Muscle of leg (tissue), 11 donors: ENCODE measurements around the gene TAF4. TPM values are rescaled to one million over a fixed set of nuclear protein-coding genes. Genes with fewer than 3 reads are reported as not detected.
"Not testable (repeated sequence)": the region's sequence is repeated elsewhere in the genome, so short reads cannot be mapped to it uniquely, and the experiment has no call there.

ENCODE experiments used
- DNase-seq: peaks from one replicate; pipeline ENCODE4 v3.0.0; 2013
- H3K27ac ChIP-seq: one replicate; pipeline ENCODE4 v1.5.1; 2013; ENCODE audit warnings: mild to moderate bottlenecking, low read length, control low read depth
- H3K27me3 ChIP-seq: one replicate; pipeline ENCODE4 v1.6.1; 2013; ENCODE audit warnings: low read length; ENCODE audit not compliant: control insufficient read depth, insufficient read depth
- H3K36me3 ChIP-seq: one replicate; pipeline ENCODE4 v1.6.1; 2013; ENCODE audit warnings: low read length; ENCODE audit not compliant: control insufficient read depth, insufficient read depth
- H3K4me1 ChIP-seq: one replicate; pipeline ENCODE4 v1.6.1; 2013; ENCODE audit warnings: low read length; ENCODE audit not compliant: control insufficient read depth, insufficient read depth
- H3K4me3 ChIP-seq: one replicate; pipeline ENCODE4 v1.5.1; 2013; ENCODE audit warnings: low read length, control low read depth
- H3K9me3 ChIP-seq: replicated peaks from 2 replicates; pipeline ENCODE4 v1.6.1; 2013; ENCODE audit warnings: low read depth, low read length; ENCODE audit not compliant: control insufficient read depth
- WGBS: methylation state at CpG from one replicate; pipeline ENCODE4 v1.1.5; 2013; ENCODE audit warnings: missing lambda C conversion rate; ENCODE audit not compliant: insufficient coverage; 5-methylcytosine and 5-hydroxymethylcytosine counted together
- polyA plus RNA-seq, 8 donors: library from polyadenylated mRNA; unstranded; fragments of 120-200 nt; gene quantifications; one replicate each; pipeline versions ENCODE4 v1.2.1 to v1.2.3, GENCODE V29; 2013; ENCODE audit warnings: inconsistent platforms in 1 of 8, low replicate concordance in 1 of 8; ENCODE audit not compliant: insufficient read length in 8 of 8, insufficient read depth in 1 of 8
- total RNA-seq: library from RNA; stranded (reverse); fragments of 120-200 nt; gene quantifications from one replicate; pipeline ENCODE4 v1.2.4, GENCODE V29; 2013

The TAF4 gene
- total and polyA plus RNA-seq, 9 donors = 5.1 to 21.5 (median 11.7) TPM

DNA sequence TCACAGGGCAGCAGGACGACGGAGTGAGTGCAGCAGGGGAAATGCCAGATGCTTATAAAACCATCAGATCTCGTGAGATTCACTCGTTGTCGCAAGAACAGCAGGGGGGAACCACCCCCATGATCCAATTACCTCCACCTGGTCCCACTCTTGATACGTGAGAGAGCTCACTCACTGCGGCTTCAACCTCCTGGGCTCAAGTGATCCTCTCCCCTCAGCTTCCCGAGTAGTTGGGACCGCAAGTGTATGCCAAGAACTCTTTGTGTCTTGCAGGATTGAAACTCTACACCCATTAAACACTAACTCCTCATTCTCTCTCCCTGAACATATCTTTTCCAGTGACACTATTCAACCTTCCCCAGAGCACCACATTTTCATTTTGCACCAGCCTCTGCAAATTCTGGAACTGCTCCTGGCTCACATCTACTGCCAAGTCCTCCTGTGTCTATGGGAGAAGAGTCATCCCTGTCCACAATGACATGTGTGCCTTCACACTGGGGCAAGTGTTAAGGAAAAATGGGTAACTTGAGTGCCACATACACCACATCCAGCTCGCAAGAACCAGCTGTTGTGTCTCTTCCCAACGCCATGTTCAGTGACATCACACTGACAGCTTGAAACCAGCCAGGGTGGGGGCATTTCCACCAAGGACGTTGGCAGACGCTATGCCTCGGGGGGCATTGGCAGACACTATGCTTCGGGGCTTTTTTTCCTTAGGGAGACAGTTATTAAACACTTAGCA, 14.7 kb upstream of the TAF4 start:
- 37% methylated on average over 9 of the region's 15 CpGs for WGBS
- Histone ChIP-seq H3K4me1 (peaks cover 2% of the 10 kb centered on the region), H3K4me3 (no peak overlapping the region), H3K27me3 (peaks cover 3% of the 10 kb centered on the region), H3K36me3 (no peaks in the 10 kb centered on the region), H3K27ac (peak overlapping the region; percentile 18), H3K9me3 (peaks cover 8% of the 10 kb centered on the region)
- DNase-seq = peak; percentile 55

DNA sequence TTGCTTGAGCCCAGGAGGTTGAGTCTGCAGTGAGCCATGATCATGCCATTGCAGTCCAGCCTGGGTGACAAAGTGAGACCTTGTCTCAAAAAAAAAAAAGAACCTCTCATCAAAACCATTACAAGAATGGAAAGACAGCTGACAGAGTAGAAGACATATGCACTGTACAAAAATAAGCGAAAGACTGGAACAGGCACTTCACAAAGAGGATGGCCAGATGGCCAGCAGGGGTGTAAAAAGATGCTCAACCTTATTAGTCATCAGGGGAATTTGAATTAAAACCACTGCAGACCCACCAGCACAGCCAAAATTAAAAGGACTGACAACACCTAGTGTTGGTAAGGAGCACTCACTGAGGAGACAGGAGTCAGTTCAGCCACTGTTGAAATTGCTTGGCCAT, 13.5 kb upstream of the TAF4 start:
- no peak overlapping the region for H3K4me3 ChIP-seq
- H3K4me1 ChIP-seq = peaks cover 2% of the 10 kb centered on the region
- peaks cover 12% of the 10 kb centered on the region for H3K9me3 ChIP-seq
- WGBS = no CpG with 5 or more reads among the region's 1 CpG
- H3K27ac ChIP-seq = no peak overlapping the region
- DNase-seq = no peak
- H3K27me3 ChIP-seq = peaks cover 3% of the 10 kb centered on the region
- H3K36me3 ChIP-seq = no peaks in the 10 kb centered on the region

DNA sequence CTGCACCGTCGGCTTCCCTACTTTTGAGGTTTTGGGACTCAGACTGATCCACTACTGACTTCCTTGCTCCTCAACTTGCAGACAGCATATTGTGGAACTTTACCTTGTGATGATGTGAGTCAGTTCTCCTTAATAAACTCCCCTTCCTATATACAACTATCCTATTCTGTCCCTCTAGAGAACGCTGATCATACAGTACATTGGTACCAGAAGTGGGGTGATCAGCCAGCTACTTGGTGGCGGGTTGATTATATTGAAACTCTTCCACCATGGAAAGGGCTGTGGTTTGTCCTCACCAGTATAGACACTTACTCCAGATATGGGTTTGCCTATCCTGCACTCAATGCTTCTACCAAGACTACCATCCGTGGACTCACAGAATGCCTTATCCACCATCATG, 7.6 kb upstream of the TAF4 start:
- 95% methylated on average over 4 of the region's 5 CpGs for WGBS

DNA sequence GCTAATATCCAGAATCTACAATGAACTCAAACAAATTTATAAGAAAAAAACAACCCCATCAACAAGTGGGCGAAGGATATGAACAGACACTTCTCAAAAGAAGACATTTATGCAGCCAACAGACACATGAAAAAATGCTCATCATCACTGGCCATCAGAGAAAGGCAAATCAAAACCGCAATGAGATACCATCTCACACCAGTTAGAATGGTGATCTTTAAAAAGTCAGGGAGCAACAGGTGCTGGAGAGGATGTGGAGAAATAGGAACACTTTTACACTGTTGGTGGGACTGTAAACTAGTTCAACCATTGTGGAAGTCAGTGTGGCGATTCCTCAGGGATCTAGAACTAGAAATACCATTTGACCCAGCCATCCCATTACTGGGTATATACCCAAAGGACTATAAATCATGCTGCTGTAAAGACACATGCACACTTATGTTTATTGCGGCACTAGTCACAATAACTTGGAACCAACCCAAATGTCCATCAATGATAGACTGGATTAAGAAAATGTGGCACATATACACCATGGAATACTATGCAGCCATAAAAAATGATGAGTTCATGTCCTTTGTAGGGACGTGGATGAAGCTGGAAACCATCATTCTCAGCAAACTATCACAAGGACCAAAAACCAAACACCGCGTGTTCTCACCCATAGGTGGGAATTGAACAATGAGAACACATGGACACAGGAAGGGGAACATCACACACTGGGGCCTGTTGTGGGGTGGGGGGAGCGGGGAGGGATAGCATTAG, 6.2 kb upstream of the TAF4 start:
- DNase-seq, H3K4me3 ChIP-seq, H3K36me3 ChIP-seq, H3K27ac ChIP-seq, H3K27me3 ChIP-seq: not testable (repeated sequence)
- no CpG with 5 or more reads among the region's 8 CpGs for WGBS
- H3K9me3 ChIP-seq = peaks cover 17% of the 10 kb centered on the region
- H3K4me1 ChIP-seq = peaks cover 12% of the 10 kb centered on the region

More for the DNA sequence above, 7.6 kb upstream of the TAF4 start:
- Histone ChIP-seq H3K4me3 (no peak overlapping the region), H3K36me3 (no peaks in the 10 kb centered on the region), H3K27me3 (no peaks in the 10 kb centered on the region), H3K4me1 (no peaks in the 10 kb centered on the region), H3K27ac (no peak overlapping the region), H3K9me3 (peaks cover 17% of the 10 kb centered on the region)
- DNase-seq = no peak

DNA sequence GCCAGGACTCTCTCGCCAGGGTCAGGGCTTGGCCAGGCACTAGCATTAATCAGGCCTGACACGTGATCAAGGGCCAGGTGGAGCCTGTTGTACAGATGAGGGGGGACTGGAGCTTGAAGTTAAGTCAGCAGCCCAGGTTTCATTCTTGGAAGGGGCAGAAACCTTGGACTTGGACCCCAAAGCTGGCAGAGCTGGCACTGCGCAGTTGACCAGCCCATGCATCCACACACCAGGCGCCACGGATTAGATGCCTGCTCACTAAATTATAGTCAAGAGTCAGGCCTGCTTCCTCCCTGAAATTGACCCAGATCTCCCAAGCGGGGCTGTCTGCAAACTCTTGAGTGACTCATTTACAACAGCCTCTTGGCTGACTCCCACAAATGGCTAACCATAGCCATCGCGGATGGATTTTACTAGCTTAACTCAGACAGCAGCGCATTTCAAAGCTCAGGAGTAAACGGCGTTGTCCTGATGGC, 4.1 kb upstream of the TAF4 start:
- H3K9me3 ChIP-seq = peaks cover 9% of the 10 kb centered on the region
- 49% methylated on average over 10 of the region's 11 CpGs for WGBS
- DNase-seq = peak; percentile 16
- H3K36me3 ChIP-seq = no peaks in the 10 kb centered on the region
- no peaks in the 10 kb centered on the region for H3K27me3 ChIP-seq
- peaks cover 16% of the 10 kb centered on the region for H3K4me1 ChIP-seq
- no peak overlapping the region for H3K4me3 ChIP-seq
- H3K27ac ChIP-seq = no peak overlapping the region

DNA sequence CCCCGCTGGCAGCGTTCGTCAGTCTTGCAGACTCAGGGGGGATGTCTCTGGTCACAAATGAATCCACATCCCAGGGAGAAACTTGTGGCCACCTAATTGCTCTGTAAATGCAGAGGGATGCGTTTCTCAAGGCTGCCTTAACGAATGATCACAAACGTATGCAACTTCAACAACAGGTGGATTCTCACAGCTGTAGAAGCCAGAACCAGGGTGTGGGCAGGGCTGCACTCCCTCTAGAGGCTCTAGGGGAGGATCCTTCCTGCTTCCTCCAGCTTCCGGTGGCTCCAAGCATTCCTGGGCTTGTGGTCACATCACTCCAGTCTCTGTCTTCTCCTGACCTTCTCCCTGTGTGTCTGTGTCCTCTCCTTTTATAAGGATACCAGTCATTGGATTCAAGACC, 3.3 kb upstream of the TAF4 start:
- Histone ChIP-seq H3K27me3 (no peaks in the 10 kb centered on the region), H3K27ac (no peak overlapping the region)
- 77% methylated on average over 5 of the region's 7 CpGs for WGBS

DNA sequence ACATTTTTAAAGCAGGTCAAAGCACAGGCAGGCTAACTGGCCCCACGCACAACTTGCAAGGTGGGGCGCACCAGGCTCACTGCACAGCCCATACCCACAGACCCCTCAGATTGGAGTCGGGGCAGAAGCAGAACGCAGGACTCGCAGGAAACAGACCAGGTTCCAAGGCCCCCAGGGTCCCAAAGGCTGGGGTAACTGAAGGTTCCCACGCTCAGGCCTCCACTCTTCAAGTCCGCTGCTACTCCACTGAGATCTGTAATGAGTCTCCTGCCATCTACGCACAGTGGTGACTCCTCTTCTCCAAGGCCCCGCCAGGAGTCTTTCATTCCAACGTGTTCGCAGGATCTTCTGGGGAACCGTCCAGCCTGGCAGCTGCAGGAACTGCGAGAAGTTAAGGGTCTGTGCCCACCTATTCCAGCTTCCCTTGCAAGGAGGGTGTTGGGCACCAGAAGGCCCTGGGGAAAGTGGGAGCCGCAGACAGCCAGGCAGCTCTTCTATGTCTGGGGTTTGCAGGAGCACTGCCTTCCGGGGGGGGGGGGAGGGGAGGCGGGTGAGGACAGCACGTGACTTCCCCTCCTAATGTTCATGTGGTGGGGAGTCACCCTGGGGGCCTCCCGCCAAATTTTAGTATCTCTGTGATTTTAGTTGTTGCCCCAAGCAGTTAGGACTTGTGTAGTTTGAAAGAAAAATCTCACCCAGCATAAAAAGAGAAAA, 2.0 kb upstream of the TAF4 start:
- H3K9me3 ChIP-seq = no peaks in the 10 kb centered on the region
- DNase-seq = no peak
- H3K27ac ChIP-seq = peak overlapping the region; percentile 6
- H3K4me1 ChIP-seq = peaks cover 31% of the 10 kb centered on the region
- no peaks in the 10 kb centered on the region for H3K27me3 ChIP-seq
- H3K36me3 ChIP-seq = peaks cover 5% of the 10 kb centered on the region
- H3K4me3 ChIP-seq = no peak overlapping the region
- WGBS = 52% methylated on average over 8 of the region's 18 CpGs

More for the DNA sequence above, 3.3 kb upstream of the TAF4 start:
- DNase-seq = no peak
- peaks cover 8% of the 10 kb centered on the region for H3K9me3 ChIP-seq
- peaks cover 3% of the 10 kb centered on the region for H3K36me3 ChIP-seq
- peaks cover 20% of the 10 kb centered on the region for H3K4me1 ChIP-seq
- no peak overlapping the region for H3K4me3 ChIP-seq

DNA sequence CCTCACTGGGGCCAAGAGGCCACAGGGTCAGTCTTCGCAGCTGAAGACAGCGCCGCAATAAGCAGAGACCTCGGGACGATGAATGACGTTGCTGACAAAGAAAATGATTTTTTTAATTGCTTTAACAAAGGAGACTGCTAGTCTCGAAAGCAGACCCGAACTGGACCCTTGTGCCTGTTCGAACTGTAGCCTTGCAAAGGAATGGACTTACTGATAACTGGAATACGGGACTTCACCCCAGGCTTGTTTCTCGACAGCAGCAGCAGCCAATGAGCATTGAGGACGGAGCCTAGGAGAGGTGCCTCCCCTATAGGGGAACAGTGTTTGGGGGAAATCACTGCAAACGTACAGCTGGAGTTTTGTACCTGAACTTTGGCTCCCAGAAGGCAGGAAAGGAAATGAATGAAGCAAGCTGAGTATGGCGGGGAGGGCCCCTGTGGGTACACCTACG, 1.3 kb upstream of the TAF4 start:
- H3K4me1 ChIP-seq = peaks cover 31% of the 10 kb centered on the region
- no peaks in the 10 kb centered on the region for H3K9me3 ChIP-seq
- peak overlapping the region; percentile 92 for H3K27ac ChIP-seq
- DNase-seq = peak; percentile 53
- H3K27me3 ChIP-seq = no peaks in the 10 kb centered on the region
- 4% methylated on average over 15 of the region's 15 CpGs for WGBS
- H3K36me3 ChIP-seq = peaks cover 5% of the 10 kb centered on the region
- H3K4me3 ChIP-seq = peak overlapping the region; percentile 60

DNA sequence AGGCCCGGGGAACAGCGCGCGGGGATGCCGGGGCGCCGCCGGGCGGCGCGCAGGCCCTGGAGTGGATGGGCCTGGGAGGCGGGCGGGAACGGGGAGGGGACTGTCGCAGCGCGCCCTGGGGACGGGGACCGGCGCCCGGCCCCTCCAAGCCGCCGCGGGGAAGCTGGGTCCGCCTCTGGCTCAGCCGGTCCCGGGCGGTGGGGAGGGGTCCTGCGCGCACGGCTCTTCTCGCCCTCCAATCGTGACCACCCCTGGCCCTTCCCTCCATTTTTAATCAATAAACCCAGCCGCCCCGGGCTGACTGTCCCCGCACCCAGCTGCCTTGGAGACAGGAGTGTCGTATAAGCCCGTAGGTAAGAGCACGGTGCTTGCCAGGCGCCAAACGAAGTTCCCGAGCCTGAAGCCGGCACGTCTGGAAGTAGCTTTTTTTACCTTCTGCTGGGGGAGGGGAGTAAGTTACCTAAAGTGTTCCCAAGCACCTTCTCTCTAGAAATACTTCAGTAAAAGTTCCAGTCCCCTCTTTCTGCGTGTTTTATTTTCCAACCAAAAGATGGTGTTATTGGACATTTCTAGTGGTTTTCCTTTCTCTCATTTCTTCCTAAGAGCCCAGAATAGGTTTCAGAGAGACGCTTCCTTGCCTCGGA, 780 bp upstream of the TAF4 start:
- Histone ChIP-seq H3K36me3 (peaks cover 10% of the 10 kb centered on the region), H3K9me3 (no peaks in the 10 kb centered on the region), H3K27ac (peak overlapping the region; percentile 92), H3K4me1 (peaks cover 31% of the 10 kb centered on the region), H3K4me3 (peak overlapping the region; percentile 60), H3K27me3 (no peaks in the 10 kb centered on the region)
- peak; percentile 70 for DNase-seq
- WGBS = under 1% methylated on average over 31 of the region's 47 CpGs
